Measurements from ENCODE around the gene REST.
"Not testable (repeated sequence)": the region's sequence is repeated elsewhere in the genome, so short reads cannot be mapped to it uniquely, and the experiment has no call there.

Gene REST

DNA sequence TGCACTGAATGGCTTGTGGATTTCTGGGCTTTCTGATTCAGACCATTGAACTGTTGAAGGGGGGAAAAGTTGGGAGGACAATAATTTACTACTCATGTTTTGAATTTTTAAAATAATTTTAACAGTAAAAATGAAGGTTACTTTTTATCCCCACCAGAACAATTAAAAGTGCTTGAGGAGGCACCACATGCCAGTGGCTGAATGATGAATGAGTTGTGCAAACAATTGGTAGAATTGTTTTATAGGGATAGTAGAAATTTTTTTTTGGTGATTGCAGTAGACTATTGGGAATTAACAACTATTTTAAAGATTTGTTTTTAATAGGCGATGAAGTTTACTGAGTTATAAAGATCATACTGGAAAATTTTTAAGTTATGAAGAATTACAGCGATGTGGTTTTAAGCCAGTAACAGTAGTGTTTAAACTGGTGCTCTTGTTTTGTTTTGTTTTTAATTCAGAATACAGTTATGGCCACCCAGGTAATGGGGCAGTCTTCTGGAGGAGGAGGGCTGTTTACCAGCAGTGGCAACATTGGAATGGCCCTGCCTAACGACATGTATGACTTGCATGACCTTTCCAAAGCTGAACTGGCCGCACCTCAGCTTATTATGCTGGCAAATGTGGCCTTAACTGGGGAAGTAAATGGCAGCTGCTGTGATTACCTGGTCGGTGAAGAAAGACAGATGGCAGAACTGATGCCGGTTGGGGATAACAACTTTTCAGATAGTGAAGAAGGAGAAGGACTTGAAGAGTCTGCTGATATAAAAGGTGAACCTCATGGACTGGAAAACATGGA lies 2.7 kb downstream of the REST start:
- Histone ChIP-seq H3K27ac (ENCODE audit: low read depth, low read length) (no peak overlapping the region), H3K27me3 (ENCODE audit: control insufficient read depth in 1 of 2, insufficient read depth in 2 of 2, low read length in 2 of 2) (no peaks in the 10 kb centered on the region), H3K9me3 (ENCODE audit: low read length) (no peaks in the 10 kb centered on the region), H3K9ac (ENCODE audit: low read length) (no peak overlapping the region), H3K4me1 (ENCODE audit: insufficient read depth, low read length) (peaks cover 35% of the 10 kb centered on the region), H3K36me3 (ENCODE audit: insufficient read depth, low read length) (no peaks in the 10 kb centered on the region), H3K4me3 (ENCODE audit: low read depth in 1 of 2, low read length in 2 of 2) (no peak overlapping the region)

DNA sequence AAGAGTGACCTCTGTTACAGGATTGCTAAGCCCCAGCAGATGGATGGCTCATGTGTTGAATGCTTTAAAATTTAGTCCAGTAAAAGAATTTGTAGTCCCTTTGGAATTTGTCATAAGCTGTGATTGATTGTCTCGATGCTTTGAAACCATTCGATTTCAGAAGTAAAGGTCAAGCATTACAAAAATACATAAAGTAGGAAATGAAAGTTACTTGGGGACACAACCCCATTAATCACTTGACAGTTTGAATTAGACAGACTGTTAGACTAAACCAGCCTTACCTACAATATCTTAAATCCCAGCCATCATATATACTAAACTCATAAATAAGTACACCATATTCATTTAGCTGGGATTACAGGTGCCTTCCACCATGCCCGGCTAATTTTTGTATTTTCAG lies 6.6 kb downstream of the REST start:
- no peaks in the 10 kb centered on the region for H3K9me3 ChIP-seq (ENCODE audit: low read length)
- H3K4me3 ChIP-seq (ENCODE audit: low read depth in 1 of 2, low read length in 2 of 2): no peak overlapping the region
- peaks cover 33% of the 10 kb centered on the region for H3K4me1 ChIP-seq (ENCODE audit: insufficient read depth, low read length)
- H3K27me3 ChIP-seq (ENCODE audit: control insufficient read depth in 1 of 2, insufficient read depth in 2 of 2, low read length in 2 of 2): no peaks in the 10 kb centered on the region
- no peaks in the 10 kb centered on the region for H3K36me3 ChIP-seq (ENCODE audit: insufficient read depth, low read length)
- no peak overlapping the region for H3K27ac ChIP-seq (ENCODE audit: low read depth, low read length)
- H3K9ac ChIP-seq (ENCODE audit: low read length): no peak overlapping the region

DNA sequence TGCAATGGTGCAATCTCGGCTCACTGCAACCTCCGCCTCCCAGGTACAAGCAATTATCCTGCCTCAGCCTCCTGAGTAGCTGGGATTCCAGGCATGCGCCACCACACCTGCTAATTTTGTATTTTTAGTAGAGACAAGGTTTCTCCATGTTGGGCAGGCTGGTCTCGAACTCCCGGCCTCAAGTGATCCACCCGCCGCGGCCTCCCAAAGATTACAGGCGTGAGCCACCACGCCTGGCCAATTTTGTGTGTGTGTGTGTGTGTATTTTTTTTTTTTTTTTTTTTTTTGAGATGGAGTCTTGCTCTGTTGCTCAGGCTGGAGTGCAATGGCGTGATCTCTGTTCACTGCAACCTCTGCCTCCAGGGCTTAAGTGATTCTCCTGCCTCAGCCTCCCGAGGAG lies 7.3 kb downstream of the REST start:
- not testable (repeated sequence) for H3K36me3 ChIP-seq (ENCODE audit: insufficient read depth, low read length); H3K9ac ChIP-seq (ENCODE audit: low read length); H3K4me3 ChIP-seq (ENCODE audit: low read depth in 1 of 2, low read length in 2 of 2); H3K27me3 ChIP-seq (ENCODE audit: control insufficient read depth in 1 of 2, insufficient read depth in 2 of 2, low read length in 2 of 2); H3K27ac ChIP-seq (ENCODE audit: low read depth, low read length); H3K9me3 ChIP-seq (ENCODE audit: low read length)
- H3K4me1 ChIP-seq (ENCODE audit: insufficient read depth, low read length): peaks cover 30% of the 10 kb centered on the region

DNA sequence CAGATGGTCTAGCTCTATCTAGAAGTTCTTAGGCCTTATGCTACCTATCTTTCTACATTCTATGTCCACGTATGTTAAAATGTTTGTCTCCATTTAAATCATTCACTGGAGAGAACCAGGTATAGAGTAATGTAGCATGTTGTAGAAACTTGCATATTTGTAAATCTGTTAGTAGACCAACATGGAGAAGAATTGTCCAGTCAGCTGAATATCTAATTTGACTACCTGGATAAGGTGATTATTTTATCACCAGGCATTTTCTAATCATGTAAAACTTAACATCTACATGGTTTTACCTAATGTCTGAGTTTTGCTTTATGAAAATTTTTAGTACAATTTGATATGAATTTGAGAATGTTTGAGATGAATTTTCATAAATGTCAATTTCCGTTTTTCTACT lies 19.5 kb downstream of the REST start:
- no peak overlapping the region for H3K27ac ChIP-seq (ENCODE audit: low read depth, low read length)
- H3K4me1 ChIP-seq (ENCODE audit: insufficient read depth, low read length): no peaks in the 10 kb centered on the region
- H3K4me3 ChIP-seq (ENCODE audit: low read depth in 1 of 2, low read length in 2 of 2): no peak overlapping the region
- H3K9ac ChIP-seq (ENCODE audit: low read length): no peak overlapping the region
- no peaks in the 10 kb centered on the region for H3K27me3 ChIP-seq (ENCODE audit: control insufficient read depth in 1 of 2, insufficient read depth in 2 of 2, low read length in 2 of 2)
- peaks cover 16% of the 10 kb centered on the region for H3K36me3 ChIP-seq (ENCODE audit: insufficient read depth, low read length)
- H3K9me3 ChIP-seq (ENCODE audit: low read length): no peaks in the 10 kb centered on the region

DNA sequence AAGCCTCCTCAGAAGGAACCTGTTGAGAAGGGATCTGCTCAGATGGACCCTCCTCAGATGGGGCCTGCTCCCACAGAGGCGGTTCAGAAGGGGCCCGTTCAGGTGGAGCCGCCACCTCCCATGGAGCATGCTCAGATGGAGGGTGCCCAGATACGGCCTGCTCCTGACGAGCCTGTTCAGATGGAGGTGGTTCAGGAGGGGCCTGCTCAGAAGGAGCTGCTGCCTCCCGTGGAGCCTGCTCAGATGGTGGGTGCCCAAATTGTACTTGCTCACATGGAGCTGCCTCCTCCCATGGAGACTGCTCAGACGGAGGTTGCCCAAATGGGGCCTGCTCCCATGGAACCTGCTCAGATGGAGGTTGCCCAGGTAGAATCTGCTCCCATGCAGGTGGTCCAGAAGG lies 22.9 kb downstream of the REST start:
- Histone ChIP-seq H3K27me3 (ENCODE audit: control insufficient read depth in 1 of 2, insufficient read depth in 2 of 2, low read length in 2 of 2) (no peaks in the 10 kb centered on the region), H3K9ac (ENCODE audit: low read length) (no peak overlapping the region), H3K9me3 (ENCODE audit: low read length) (no peaks in the 10 kb centered on the region), H3K27ac (ENCODE audit: low read depth, low read length) (no peak overlapping the region), H3K4me1 (ENCODE audit: insufficient read depth, low read length) (no peaks in the 10 kb centered on the region), H3K4me3 (ENCODE audit: low read depth in 1 of 2, low read length in 2 of 2) (no peak overlapping the region), H3K36me3 (ENCODE audit: insufficient read depth, low read length) (peaks cover 16% of the 10 kb centered on the region)

DNA sequence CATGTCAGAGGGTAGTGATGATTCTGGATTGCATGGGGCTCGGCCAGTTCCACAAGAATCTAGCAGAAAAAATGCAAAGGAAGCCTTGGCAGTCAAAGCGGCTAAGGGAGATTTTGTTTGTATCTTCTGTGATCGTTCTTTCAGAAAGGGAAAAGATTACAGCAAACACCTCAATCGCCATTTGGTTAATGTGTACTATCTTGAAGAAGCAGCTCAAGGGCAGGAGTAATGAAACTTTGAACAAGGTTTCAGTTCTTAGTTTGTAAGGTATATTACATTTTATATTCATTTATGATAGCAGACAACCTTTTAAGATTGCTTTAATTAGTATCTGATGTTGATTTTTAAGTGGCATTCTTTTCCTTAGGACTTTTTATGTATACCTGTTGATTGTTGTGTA lies 24.2 kb downstream of the REST start:
- no peak overlapping the region for H3K27ac ChIP-seq (ENCODE audit: low read depth, low read length)
- H3K27me3 ChIP-seq (ENCODE audit: control insufficient read depth in 1 of 2, insufficient read depth in 2 of 2, low read length in 2 of 2): no peaks in the 10 kb centered on the region
- H3K9ac ChIP-seq (ENCODE audit: low read length): no peak overlapping the region
- H3K9me3 ChIP-seq (ENCODE audit: low read length): no peaks in the 10 kb centered on the region
- peaks cover 18% of the 10 kb centered on the region for H3K36me3 ChIP-seq (ENCODE audit: insufficient read depth, low read length)
- H3K4me1 ChIP-seq (ENCODE audit: insufficient read depth, low read length): no peaks in the 10 kb centered on the region
- no peak overlapping the region for H3K4me3 ChIP-seq (ENCODE audit: low read depth in 1 of 2, low read length in 2 of 2)

DNA sequence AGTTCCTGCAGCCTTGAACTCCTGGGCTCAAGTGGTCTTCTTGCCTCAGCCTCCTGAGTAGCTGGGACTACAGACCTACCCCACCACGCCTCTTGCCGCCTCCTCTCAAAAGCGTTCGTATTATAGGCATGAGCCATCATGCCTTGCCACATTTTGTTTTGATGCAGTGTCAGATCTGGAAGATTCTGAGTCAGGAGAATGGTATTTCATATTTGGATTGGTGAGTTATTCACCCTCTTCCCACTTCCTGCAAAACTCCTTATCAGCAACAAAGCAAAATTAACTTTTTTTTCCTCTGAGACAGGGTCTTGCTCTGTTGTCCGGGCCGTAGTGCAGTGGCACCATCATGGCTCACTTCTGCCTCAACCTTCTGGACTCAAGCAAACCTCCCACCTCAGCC lies 29.6 kb downstream of the REST start:
- no peaks in the 10 kb centered on the region for H3K9me3 ChIP-seq (ENCODE audit: low read length)
- H3K27ac ChIP-seq (ENCODE audit: low read depth, low read length): no peak overlapping the region
- H3K4me1 ChIP-seq (ENCODE audit: insufficient read depth, low read length): no peaks in the 10 kb centered on the region
- no peaks in the 10 kb centered on the region for H3K27me3 ChIP-seq (ENCODE audit: control insufficient read depth in 1 of 2, insufficient read depth in 2 of 2, low read length in 2 of 2)
- no peak overlapping the region for H3K9ac ChIP-seq (ENCODE audit: low read length)
- peaks cover 10% of the 10 kb centered on the region for H3K36me3 ChIP-seq (ENCODE audit: insufficient read depth, low read length)
- no peak overlapping the region for H3K4me3 ChIP-seq (ENCODE audit: low read depth in 1 of 2, low read length in 2 of 2)

DNA sequence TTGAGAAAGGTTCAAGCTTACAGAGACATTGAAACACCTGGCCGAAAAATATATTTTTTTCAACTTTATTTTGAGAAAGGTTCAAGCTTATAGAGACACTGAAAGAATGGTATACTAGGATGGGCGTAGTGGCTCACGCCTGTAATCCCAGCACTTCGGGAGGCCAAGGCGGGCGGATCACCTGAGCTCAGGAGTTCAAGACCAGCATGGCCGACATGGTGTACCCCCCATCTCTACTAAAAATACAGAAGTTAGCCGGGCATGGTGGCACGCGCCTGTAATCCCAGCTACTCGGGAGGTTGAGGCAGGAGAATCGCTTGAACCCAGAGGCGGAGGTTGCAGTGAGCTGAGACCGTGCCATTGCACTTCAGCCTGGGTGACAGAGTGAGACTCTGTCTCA lies 32.1 kb downstream of the REST start:
- H3K4me1 ChIP-seq (ENCODE audit: insufficient read depth, low read length); H3K9ac ChIP-seq (ENCODE audit: low read length); H3K36me3 ChIP-seq (ENCODE audit: insufficient read depth, low read length); H3K27me3 ChIP-seq (ENCODE audit: control insufficient read depth in 1 of 2, insufficient read depth in 2 of 2, low read length in 2 of 2); H3K9me3 ChIP-seq (ENCODE audit: low read length); H3K4me3 ChIP-seq (ENCODE audit: low read depth in 1 of 2, low read length in 2 of 2); H3K27ac ChIP-seq (ENCODE audit: low read depth, low read length): not testable (repeated sequence)

DNA sequence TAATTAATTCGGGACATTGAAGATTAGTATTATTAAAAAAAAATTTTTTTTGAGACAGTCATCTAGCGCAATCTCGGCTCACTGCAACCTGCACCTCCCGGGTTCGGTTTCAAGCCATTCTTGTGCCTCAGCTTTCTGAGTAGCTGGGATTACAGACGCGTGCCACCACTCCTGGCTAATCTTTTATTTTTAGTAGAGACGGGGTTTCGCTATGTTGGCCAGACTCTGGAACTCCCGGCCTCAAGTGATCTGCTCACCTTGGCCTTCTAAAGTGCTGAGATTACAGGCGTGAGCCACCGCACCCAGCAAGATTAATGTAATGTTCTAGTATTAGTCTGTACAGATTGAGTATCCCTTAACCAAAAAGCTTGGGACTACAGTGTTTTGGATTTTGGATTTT lies 32.7 kb downstream of the REST start:
- no peaks in the 10 kb centered on the region for H3K27me3 ChIP-seq (ENCODE audit: control insufficient read depth in 1 of 2, insufficient read depth in 2 of 2, low read length in 2 of 2)
- H3K27ac ChIP-seq (ENCODE audit: low read depth, low read length): no peak overlapping the region
- peaks cover 10% of the 10 kb centered on the region for H3K36me3 ChIP-seq (ENCODE audit: insufficient read depth, low read length)
- H3K9me3 ChIP-seq (ENCODE audit: low read length): no peaks in the 10 kb centered on the region
- H3K9ac ChIP-seq (ENCODE audit: low read length): no peak overlapping the region
- no peaks in the 10 kb centered on the region for H3K4me1 ChIP-seq (ENCODE audit: insufficient read depth, low read length)
- H3K4me3 ChIP-seq (ENCODE audit: low read depth in 1 of 2, low read length in 2 of 2): no peak overlapping the region

DNA sequence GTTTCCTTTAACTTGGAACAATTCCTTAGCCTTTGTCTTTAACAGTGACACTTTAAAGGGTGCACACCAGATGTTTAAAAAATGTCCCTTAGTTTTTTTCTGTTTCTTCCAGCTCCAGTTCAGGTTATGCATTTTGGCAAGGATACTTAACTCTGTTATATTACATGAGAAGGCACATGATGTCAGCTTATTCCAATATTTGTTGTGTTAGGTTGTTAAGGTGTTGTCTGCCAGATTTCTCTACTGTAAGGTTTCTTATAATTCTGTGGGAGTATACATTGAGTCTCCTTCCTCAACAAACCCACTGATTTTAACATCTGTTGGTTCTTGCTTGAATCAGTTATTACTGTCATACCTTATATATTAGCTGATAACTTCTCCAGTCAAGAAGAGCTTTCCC lies 33.3 kb downstream of the REST start:
- H3K27me3 ChIP-seq (ENCODE audit: control insufficient read depth in 1 of 2, insufficient read depth in 2 of 2, low read length in 2 of 2): no peaks in the 10 kb centered on the region
- no peaks in the 10 kb centered on the region for H3K9me3 ChIP-seq (ENCODE audit: low read length)
- H3K36me3 ChIP-seq (ENCODE audit: insufficient read depth, low read length): peaks cover 10% of the 10 kb centered on the region
- no peak overlapping the region for H3K27ac ChIP-seq (ENCODE audit: low read depth, low read length)
- H3K9ac ChIP-seq (ENCODE audit: low read length): no peak overlapping the region
- H3K4me1 ChIP-seq (ENCODE audit: insufficient read depth, low read length): no peaks in the 10 kb centered on the region
- no peak overlapping the region for H3K4me3 ChIP-seq (ENCODE audit: low read depth in 1 of 2, low read length in 2 of 2)

DNA sequence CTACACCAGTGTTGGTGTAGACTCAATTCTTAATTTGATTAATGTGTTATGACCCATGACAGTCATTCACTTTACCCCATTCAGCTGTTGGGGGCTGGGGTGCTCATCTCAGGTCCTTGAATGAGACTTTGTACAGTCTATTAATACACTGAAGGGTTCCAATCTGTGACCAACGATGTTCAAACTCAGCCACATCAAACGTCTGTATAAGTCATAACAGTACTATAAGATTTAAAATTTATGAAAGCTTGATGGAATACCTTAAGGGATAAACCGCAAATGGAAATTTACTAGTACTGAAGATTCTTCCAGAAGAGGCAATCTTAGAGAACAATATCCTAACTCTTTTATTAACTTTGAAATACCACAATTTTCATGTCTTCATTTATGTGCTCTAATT lies 33.7 kb downstream of the REST start:
- no peak overlapping the region for H3K27ac ChIP-seq (ENCODE audit: low read depth, low read length)
- H3K9ac ChIP-seq (ENCODE audit: low read length): no peak overlapping the region
- peaks cover 10% of the 10 kb centered on the region for H3K36me3 ChIP-seq (ENCODE audit: insufficient read depth, low read length)
- no peaks in the 10 kb centered on the region for H3K27me3 ChIP-seq (ENCODE audit: control insufficient read depth in 1 of 2, insufficient read depth in 2 of 2, low read length in 2 of 2)
- H3K4me3 ChIP-seq (ENCODE audit: low read depth in 1 of 2, low read length in 2 of 2): no peak overlapping the region
- H3K4me1 ChIP-seq (ENCODE audit: insufficient read depth, low read length): no peaks in the 10 kb centered on the region
- H3K9me3 ChIP-seq (ENCODE audit: low read length): no peaks in the 10 kb centered on the region

Data from muscle layer of colon (tissue), 2 donors.